HG02885 (cell line): ENCODE results near the gene CRAT.
A peak's percentile ranks its signal among the peaks of the same experiment; 100 is the strongest.

ENCODE experiments used
- ATAC-seq: cut with Tn5 transposase; IDR thresholded peaks from one replicate; pipeline ENCODE4 v1.9.1; 2021; ENCODE audit warnings: mild to moderate bottlenecking; ENCODE audit not compliant: unreplicated experiment, poor library complexity

Gene CRAT

DNA sequence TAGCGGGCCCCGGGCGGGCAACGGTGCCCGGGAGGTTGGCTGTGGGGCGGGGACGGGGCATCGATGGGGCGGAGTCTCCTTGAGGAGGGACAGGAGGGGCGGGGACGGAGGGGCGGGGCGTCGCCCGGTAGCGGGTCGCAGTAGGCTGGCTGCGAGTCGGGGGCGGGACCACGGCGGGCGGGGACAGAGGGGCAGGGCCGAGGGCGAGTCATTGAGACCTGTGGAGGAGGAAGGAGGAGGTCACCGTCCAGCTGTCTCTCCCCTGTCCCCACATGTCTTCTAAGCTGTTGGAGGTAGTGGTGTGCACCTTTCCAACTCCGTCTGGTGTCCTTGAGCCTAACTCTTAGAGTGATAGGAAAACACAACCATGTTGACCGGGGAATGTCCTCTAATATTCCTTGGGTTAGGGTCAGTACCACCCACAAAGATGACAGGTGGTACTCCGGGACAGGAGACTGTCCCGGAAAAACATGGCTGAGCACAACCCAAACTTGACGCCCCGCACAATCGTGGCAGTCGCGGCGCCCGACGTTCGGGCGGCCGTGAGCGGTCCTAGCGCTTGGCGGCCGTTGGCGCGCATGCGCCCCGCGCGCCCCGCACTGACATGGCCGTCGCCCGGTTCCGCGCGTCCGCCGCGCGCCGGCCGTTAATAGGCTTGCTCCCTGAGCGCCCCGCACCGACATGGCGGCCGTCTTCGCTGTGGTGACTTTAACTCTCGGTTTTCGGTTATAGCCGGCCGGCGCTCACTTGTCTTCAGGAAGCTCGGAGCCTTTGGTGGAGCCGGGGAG is at the start of gene CRAT, which contains the start of gene PTPA:
CRAT (minus strand) TSS at position 54 of the 788 bp plus-strand sequence. CDS start 284 bp downstream, outside the sequence.
PTPA (plus strand) TSS at position 676 of the 788 bp plus-strand sequence. CDS start 186 bp downstream, outside the sequence.
- peak; percentile 82 for ATAC-seq

DNA sequence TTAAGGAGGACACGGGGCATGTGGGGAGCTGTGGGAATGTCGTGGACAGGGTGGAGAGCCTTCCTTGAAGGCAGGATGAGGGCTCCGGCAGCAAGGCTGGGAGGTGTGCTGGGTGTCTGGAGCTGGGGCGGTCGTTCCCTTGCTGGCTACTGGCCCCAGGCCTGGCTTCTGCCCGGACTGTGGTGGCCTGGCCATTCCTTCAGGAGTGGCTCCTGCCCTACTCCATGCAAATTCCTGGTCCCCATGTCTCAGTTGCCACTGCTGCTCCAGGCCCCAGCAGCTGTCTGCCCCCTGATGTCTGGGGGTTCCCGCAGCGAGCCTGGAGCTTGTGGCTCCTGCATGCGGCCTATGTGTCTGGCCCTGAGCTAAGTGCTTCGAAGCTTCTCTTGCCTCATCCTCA is 45.6 kb upstream of the CRAT start:
- no peak for ATAC-seq

- ATAC-seq: no peak
Observed at GRCh38 chr9:129154866-129155477, 44.4 kb upstream of the CRAT start.

GRCh38 chr9:129151469-129151868 is 40.9 kb upstream of the CRAT start:
- no peak for ATAC-seq

DNA sequence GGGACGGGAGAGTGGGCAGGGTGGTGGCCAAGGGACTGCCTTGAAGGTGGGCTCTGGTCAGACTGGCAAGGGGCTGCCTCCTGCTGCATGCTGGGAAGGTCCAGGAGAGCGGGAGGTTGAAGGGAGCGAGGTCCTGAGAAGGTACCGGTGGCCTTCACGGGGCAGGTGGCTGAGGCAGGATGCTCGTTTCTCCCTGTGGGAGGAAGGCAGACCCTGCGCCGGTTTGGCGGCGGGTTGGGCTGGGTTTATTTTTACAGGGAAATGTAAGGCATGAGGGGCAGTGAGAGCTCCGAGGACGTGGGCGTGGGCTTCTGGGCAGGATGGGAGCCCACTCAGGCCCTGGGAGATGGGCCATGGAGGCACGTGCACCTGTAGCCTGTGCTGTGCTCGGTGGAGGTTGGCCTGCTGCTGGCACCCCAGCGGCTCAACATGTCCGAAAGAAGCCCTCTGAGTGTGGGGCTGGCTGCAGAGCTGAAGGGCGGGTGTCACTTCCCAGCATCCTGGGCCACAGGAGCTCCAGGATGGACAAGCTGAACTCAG is 40.1 kb upstream of the CRAT start:
- ATAC-seq: no peak

GRCh38 chr9:129150122-129150521 is 39.5 kb upstream of the CRAT start:
- no peak for ATAC-seq

- ATAC-seq: no peak
Observed at GRCh38 chr9:129149442-129149841, 38.8 kb upstream of the CRAT start.

GRCh38 chr9:129148463-129149204 is 38.0 kb upstream of the CRAT start:
- ATAC-seq: no peak

DNA sequence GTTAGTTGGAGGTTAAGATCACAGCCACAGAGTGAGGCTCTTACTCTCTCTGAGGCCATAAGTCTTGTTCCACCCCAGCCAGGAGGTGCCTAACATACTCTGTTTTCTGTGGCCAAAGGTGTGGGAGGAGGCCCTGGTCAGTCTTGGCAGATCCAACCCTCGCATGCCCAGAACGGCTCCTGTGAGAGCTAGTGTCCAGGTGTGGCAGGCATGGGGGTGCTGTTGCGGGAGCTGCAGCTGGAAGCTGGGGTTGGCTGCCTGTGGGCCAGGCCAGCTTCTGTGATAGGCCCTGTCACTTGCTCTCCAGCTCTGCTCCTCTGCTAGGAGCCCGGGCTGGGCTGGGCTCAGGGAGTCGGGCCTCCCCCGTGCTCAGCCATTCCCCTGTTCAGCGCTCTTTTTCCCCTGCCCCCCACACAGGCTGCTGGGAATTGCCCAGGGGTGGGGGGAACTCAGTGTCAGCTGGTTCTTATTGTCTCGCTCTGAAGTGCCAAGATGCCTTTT is 35.9 kb upstream of the CRAT start:
- ATAC-seq: no peak

DNA sequence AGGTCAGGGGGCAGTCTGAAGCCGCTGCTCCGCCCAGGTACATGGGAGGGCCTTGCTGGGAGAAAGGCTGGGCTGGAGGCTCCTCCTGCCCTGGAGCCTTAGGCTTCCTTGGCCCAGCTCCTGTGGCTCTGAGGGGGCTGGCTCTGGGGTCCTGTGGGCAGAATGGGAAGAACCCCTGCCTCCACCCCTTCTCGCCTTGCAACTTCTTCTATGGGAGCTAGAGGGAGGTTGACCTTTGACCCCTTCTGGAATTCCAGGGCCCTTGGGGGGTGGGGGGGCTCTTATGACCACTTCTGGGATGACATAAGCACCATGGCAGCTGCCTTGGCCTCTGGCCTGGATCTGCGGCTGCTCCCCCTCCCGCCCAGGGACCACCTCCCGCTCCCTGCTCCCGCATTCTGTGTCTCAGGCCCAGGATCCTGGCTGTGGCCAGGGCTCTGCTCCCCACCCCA is 35.3 kb upstream of the CRAT start:
- ATAC-seq: no peak

GRCh38 chr9:129145316-129145715 is 34.7 kb upstream of the CRAT start:
- no peak for ATAC-seq

DNA sequence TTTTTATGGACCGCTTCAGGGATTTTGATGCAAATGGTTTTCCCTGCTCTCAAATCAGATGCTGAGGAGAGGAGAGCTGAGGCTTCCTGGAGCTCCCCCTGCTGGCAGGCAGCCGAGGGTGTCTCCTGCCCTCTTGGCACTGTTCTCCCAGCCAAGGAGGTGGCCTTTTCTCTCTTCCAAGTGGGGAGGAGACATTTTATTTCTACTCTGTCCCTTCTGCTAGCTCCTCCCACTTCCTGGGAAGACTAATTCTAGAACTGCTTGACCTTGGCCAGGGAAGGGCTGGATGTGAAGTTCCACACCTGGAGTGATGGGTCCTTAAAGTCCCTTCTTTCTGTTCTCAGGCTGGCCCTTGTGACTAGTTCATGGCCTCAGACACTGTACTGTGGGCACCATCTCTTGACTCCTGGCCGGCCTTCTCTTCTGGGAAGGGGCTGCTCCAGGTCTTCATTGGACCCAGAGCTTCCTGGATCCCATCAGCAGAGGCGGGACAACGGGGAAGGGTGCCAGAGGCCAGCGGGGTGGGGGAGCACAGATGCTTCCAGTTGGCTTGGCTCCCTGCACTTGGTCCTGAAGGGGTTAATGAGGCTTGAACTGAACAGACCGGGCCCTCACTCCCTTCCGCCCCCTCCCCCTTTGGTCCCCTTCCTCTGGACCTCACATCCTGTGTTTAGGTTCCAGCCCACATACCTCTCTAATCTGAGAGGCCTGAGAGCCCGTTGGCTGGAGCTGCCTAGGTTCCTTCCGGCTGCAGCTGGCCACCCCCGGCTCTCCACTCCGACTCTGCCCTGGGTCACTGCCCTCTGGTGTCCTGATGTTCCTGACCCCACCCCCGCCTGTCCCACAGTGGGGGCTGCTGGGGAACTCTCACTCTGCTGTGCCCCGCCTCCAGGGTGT is 32.7 kb upstream of the CRAT start:
- ATAC-seq: no peak

DNA sequence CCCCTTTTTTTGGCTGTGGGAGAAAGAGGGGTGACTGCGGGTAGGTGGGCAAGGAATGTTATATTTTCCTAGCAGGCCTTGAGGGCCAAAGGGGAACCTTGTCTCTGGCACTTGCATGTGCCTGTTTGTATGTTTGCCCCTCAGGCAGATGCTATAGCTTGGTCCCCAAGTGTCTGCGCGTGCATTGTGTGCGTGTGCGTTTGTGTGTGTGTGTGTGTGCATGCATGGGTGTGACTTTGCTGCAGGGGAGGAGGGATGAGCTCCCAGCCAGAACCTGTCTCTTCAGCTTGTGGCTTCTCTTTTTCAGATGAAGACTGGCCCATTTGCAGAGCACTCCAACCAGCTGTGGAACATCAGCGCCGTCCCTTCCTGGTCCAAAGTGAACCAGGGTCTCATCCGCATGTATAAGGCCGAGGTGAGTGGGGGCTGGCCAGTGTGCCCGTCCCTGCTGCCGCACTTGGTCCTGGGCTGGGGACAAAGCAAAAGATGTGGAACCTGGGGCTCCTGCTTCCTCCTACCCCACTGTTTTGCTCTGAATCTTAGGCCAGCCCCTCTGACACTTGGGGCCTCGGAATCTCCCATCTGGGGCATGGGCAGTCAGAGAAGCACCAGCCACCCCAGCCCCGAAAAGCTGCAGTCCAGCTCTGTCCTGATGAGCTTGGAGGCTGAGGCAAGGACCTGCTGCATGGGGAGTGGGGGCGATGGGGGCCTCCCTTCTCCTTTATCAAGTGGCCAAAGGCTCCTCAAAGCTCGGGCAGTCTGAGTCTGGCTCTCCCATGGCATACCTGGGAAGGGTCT is 31.7 kb upstream of the CRAT start:
- no peak for ATAC-seq

DNA sequence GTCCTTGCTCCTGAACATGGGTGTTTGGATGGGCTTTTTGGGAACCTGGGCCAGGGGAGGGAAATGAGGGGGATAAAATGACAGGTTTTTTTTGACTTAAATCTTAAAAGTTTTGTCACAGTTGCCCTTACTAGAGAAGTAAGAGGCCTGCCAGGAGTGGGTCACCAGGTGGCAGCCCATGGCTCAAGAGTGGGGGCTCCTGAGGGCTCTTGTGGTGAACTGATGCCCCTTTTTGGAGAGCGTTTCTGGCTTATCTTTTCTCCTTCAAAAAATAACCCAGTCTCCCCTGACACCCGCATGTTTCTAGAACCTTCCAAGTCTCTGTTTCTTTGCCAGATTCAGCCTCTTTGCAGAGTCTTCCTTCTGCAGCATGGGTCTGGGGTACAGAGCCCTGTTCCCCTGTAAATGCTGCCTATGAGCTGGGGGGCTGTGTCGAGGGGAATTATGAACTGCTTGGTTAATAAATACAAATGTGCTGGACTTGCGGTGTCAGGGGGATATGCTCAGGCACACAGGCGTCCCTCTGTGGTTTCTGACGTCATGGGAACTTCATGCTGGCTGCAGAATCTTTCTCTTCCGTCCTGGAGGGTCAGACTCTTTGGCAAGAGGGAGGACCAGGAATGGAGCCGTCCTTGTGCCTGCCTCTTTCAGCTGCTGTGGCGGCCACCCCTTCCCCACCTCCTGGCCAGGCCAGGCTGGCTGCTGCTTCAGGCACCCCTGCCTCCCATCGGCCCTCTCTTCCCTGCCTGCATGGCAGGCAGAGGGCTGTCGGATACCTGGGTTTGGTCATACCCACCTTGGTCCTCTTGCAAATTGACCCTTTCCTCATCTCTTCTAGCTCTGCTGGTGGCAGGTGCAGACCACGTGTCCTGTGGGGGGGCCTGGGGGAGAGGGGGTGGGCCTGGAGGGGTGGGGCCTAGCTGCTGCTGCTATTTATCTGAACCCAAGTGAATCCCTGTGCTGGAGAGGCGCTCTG is 30.8 kb upstream of the CRAT start:
- peak; percentile 30 for ATAC-seq

- ATAC-seq: peak; percentile 18
Observed at GRCh38 chr9:129140397-129141065, 29.9 kb upstream of the CRAT start.

GRCh38 chr9:129139993-129140396 is 29.4 kb upstream of the CRAT start:
- ATAC-seq: peak; percentile 65
